HL-60 (cell line): ENCODE results near the gene BRIX1.

Experiments used
- DNase-seq, 2 experiments: peaks; one replicate each; pipeline ENCODE4 v3.0.0-alpha.2; 2010 to 2020; ENCODE audit warnings: low read depth in 1 of 2, low spot score in 1 of 2
- H3K27ac ChIP-seq: fragments of 250-450 bp; sonication (Bioruptor Pico); replicated peaks from 2 replicates; pipeline ENCODE4 v1.5.1; 2020; ENCODE audit warnings: mild to moderate bottlenecking, moderate library complexity
- H3K27me3 ChIP-seq: fragments of 250-450 bp; sonication (Bioruptor Pico); 2 replicates; pipeline ENCODE4 v1.5.1; 2021; ENCODE audit warnings: mild to moderate bottlenecking, moderate library complexity; ENCODE audit not compliant: insufficient read depth, poor library complexity, severe bottlenecking
- H3K4me3 ChIP-seq: replicated peaks from 2 replicates; pipeline ENCODE4 v1.5.1; 2011; ENCODE audit warnings: mild to moderate bottlenecking, control low read depth, low read length; ENCODE audit not compliant: insufficient read depth
- GABPA ChIP-seq: IDR thresholded peaks from 2 replicates; pipeline ENCODE4 v1.6.1; 2012; ENCODE audit warnings: low read depth
- POLR2AphosphoS5 ChIP-seq: IDR thresholded peaks from 2 replicates; pipeline ENCODE4 v1.6.1; 2012; ENCODE audit warnings: low read depth
- SPI1 ChIP-seq: IDR thresholded peaks from 2 replicates; pipeline ENCODE4 v1.6.1; 2012; ENCODE audit warnings: low read depth, mild to moderate bottlenecking, borderline replicate concordance
- TF ChIP-seq, protein P1 (sequence below): IDR thresholded peaks from one replicate; pipeline ENCODE4 v1.5.1; 2011; ENCODE audit warnings: low read length, control low read depth, inconsistent platforms; ENCODE audit not compliant: insufficient read depth
- TF ChIP-seq, protein P2 (sequence below): IDR thresholded peaks from 2 replicates; pipeline ENCODE4 v1.6.1; 2012; ENCODE audit warnings: low read depth; ENCODE audit not compliant: insufficient replicate concordance

BRIX1 gene

DNA sequence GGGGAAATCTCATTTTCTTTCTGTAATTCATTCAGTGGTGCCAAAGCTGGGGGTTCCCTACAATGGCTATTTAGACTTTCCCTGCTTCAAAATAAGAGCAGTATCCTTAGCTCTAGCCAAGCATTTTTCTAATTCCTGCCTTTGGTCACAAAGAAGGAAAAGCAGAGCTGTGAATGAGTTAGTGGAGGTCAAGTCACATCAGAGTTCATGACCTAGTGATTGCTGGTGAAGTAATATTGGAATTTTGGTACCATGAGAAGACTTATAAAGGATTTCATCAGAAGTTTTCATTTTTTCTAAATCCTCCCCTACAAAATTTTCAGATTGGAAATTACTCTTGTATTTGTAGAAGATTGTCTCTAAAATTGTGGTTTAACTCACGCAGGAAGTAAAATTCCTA is 41.8 kb downstream of the BRIX1 start:
- Histone ChIP-seq H3K4me3 (no peak overlapping the region), H3K27ac (no peak overlapping the region), H3K27me3 (no peaks in the 10 kb centered on the region)
- no peak for DNase-seq
- TF ChIP-seq, protein P1, sequence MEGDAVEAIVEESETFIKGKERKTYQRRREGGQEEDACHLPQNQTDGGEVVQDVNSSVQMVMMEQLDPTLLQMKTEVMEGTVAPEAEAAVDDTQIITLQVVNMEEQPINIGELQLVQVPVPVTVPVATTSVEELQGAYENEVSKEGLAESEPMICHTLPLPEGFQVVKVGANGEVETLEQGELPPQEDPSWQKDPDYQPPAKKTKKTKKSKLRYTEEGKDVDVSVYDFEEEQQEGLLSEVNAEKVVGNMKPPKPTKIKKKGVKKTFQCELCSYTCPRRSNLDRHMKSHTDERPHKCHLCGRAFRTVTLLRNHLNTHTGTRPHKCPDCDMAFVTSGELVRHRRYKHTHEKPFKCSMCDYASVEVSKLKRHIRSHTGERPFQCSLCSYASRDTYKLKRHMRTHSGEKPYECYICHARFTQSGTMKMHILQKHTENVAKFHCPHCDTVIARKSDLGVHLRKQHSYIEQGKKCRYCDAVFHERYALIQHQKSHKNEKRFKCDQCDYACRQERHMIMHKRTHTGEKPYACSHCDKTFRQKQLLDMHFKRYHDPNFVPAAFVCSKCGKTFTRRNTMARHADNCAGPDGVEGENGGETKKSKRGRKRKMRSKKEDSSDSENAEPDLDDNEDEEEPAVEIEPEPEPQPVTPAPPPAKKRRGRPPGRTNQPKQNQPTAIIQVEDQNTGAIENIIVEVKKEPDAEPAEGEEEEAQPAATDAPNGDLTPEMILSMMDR: no peak
- TF ChIP-seq POLR2AphosphoS5 (no peak), SPI1 (no peak), GABPA (no peak)
- TF ChIP-seq, protein P2, sequence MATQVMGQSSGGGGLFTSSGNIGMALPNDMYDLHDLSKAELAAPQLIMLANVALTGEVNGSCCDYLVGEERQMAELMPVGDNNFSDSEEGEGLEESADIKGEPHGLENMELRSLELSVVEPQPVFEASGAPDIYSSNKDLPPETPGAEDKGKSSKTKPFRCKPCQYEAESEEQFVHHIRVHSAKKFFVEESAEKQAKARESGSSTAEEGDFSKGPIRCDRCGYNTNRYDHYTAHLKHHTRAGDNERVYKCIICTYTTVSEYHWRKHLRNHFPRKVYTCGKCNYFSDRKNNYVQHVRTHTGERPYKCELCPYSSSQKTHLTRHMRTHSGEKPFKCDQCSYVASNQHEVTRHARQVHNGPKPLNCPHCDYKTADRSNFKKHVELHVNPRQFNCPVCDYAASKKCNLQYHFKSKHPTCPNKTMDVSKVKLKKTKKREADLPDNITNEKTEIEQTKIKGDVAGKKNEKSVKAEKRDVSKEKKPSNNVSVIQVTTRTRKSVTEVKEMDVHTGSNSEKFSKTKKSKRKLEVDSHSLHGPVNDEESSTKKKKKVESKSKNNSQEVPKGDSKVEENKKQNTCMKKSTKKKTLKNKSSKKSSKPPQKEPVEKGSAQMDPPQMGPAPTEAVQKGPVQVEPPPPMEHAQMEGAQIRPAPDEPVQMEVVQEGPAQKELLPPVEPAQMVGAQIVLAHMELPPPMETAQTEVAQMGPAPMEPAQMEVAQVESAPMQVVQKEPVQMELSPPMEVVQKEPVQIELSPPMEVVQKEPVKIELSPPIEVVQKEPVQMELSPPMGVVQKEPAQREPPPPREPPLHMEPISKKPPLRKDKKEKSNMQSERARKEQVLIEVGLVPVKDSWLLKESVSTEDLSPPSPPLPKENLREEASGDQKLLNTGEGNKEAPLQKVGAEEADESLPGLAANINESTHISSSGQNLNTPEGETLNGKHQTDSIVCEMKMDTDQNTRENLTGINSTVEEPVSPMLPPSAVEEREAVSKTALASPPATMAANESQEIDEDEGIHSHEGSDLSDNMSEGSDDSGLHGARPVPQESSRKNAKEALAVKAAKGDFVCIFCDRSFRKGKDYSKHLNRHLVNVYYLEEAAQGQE: no peak

DNA sequence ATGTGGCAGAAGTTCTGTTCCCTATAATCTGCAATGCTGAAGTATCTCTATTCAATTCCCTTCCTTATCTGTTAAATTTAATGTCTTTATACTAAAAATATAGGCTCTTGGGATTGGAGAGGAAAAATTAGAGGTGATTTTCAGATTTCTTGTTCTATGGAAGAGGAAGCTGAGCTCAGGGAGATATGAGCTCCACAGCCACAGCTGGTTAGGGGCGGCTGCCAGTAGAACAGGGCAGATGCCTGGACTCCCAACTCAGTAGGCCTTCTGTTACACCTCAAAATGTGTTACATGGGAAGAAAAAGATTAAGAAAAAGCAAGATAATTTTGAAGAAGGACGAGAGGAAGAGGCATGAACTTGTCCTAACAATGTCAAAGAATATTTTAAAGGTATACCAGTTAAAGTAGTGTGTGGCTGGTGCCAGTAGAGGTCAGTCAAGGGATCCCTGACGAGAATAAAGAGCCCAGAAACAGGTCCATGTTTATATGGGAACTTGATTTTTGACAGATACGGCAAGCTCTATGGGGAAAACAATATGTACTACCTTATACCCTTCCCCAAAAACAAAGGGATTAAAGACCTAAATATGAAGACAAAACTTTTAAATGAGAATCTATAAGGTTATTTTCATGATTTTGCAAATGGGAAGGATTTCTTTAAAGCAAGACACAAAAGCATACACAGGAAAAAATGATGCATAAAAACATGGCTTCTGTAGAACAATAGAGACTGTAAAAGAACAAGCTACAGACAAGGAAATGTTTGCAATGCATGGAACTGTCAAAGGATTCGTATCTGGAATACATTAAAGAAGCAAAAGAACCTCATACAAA is 42.6 kb downstream of the BRIX1 start:
- Histone ChIP-seq H3K4me3 (no peak overlapping the region), H3K27ac (no peak overlapping the region), H3K27me3 (no peaks in the 10 kb centered on the region)
- peak in 1 of 2 experiments; percentile 12 for DNase-seq
- TF ChIP-seq GABPA (no peak), SPI1 (no peak), POLR2AphosphoS5 (no peak)
- TF ChIP-seq, protein P1: no peak
- TF ChIP-seq, protein P2: no peak

DNA sequence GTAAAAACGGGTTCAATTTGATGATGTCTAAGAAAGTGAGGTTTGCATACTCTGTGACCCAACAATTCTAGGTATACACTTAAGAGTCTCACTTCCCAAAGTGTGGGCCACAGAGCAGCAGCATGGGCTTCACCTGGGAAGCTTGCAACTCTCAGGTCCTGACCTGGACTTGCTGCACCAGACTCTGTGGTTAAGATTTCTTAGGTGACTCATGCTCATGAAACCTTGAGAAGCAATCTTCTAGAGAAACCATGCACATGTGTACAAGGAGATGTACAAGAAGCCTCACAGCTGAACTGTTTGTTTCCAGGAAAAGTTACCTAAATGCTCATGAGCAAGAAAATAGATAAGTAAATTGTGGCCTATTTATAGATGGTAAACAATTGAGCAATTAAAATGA is 43.8 kb downstream of the BRIX1 start:
- TF ChIP-seq POLR2AphosphoS5: no peak
- TF ChIP-seq, protein P1: no peak
- TF ChIP-seq, protein P2: no peak
- TF ChIP-seq SPI1: no peak
- no peak for TF ChIP-seq GABPA
- Histone ChIP-seq H3K4me3 (no peak overlapping the region), H3K27me3 (no peaks in the 10 kb centered on the region), H3K27ac (no peak overlapping the region)
- DNase-seq: no peak
